Nephron (organoid): ENCODE measurements around the gene SPATS2L.

Experiments used
- H3K27ac Mint-ChIP-seq, 3 experiments: 2 replicates each; pipeline ENCODE4 v1.8.0; 2020; ENCODE audit warnings: mixed read lengths in 3 of 3, mild to moderate bottlenecking in 2 of 3, moderate library complexity in 1 of 3
- H3K27me3 Mint-ChIP-seq: 2 replicates; pipeline ENCODE4 v1.8.0; 2021; ENCODE audit warnings: low read depth, mild to moderate bottlenecking, moderate library complexity, mixed read lengths
- H3K36me3 Mint-ChIP-seq: 2 replicates; pipeline ENCODE4 v1.8.0; 2020; ENCODE audit warnings: low read depth, mixed read lengths
- H3K4me1 Mint-ChIP-seq: 2 replicates; pipeline ENCODE4 v1.8.0; 2020; ENCODE audit warnings: mixed read lengths
- H3K4me3 Mint-ChIP-seq, 3 experiments: 2 replicates each; pipeline ENCODE4 v1.8.0; 2020; ENCODE audit warnings: mild to moderate bottlenecking in 3 of 3, mixed read lengths in 3 of 3, moderate library complexity in 2 of 3
- H3K9me3 Mint-ChIP-seq: 2 replicates; pipeline ENCODE4 v1.8.0; 2020; ENCODE audit warnings: mixed read lengths
- CTCF ChIP-seq, 3 experiments: fragments of 200-600 bp; sonication (generic); IDR thresholded peaks; one replicate each; pipeline ENCODE4 v1.5.0; 2021; ENCODE audit warnings: antibody characterized with exemption in 3 of 3; ENCODE audit not compliant: unreplicated experiment in 3 of 3

SPATS2L gene

GRCh38 chr2:200305797-200306195 lies 697 bp upstream of the SPATS2L start:
- Mint-ChIP-seq H3K9me3 (no peaks in the 10 kb centered on the region), H3K4me1 (peaks cover 57% of the 10 kb centered on the region), H3K27me3 (no peaks in the 10 kb centered on the region), H3K36me3 (peaks cover 3% of the 10 kb centered on the region), H3K27ac (peak overlapping the region; percentile 96 to 98 (median 98)), H3K4me3 (peak overlapping the region; percentile 86 to 95 (median 94))
- TF ChIP-seq CTCF (IDR thresholded peaks at IDR 0.05; ENCODE audit: unreplicated experiment in 3 of 3), result peak; percentile 17 to 36 (median 26)

GRCh38 chr2:200306931-200307723 lies 634 bp downstream of the SPATS2L start:
- Mint-ChIP-seq H3K4me3 (peak overlapping the region; percentile 85 to 94 (median 93)), H3K27me3 (no peaks in the 10 kb centered on the region), H3K9me3 (no peaks in the 10 kb centered on the region), H3K27ac (peak overlapping the region; percentile 94 to 96 (median 96)), H3K4me1 (peaks cover 60% of the 10 kb centered on the region), H3K36me3 (peaks cover 4% of the 10 kb centered on the region)
- TF ChIP-seq CTCF (IDR thresholded peaks at IDR 0.05; ENCODE audit: unreplicated experiment in 3 of 3), result no peak

- H3K9me3 Mint-ChIP-seq, result no peaks in the 10 kb centered on the region
- peaks cover 52% of the 10 kb centered on the region for H3K4me1 Mint-ChIP-seq
- TF ChIP-seq CTCF (IDR thresholded peaks at IDR 0.05; ENCODE audit: unreplicated experiment in 3 of 3), result no peak
- peak overlapping the region; percentile 85 to 94 (median 93) for H3K4me3 Mint-ChIP-seq
- no peaks in the 10 kb centered on the region for H3K27me3 Mint-ChIP-seq
- H3K36me3 Mint-ChIP-seq, result peaks cover 4% of the 10 kb centered on the region
- peak overlapping the region; percentile 94 to 96 (median 96) for H3K27ac Mint-ChIP-seq
Observed at GRCh38 chr2:200307724-200308545, 1.4 kb downstream of the SPATS2L start.

GRCh38 chr2:200308546-200309295 lies 2.2 kb downstream of the SPATS2L start:
- Mint-ChIP-seq H3K36me3 (peaks cover 4% of the 10 kb centered on the region), H3K27ac (peak overlapping the region; percentile 94 to 96 (median 96)), H3K4me3 (peak overlapping the region; percentile 85 to 94 (median 93)), H3K9me3 (no peaks in the 10 kb centered on the region), H3K27me3 (no peaks in the 10 kb centered on the region), H3K4me1 (peaks cover 50% of the 10 kb centered on the region)
- TF ChIP-seq CTCF (IDR thresholded peaks at IDR 0.05; ENCODE audit: unreplicated experiment in 3 of 3), result peak in 2 of 3 experiments; percentile 20 to 22

- Mint-ChIP-seq H3K4me1 (peaks cover 53% of the 10 kb centered on the region), H3K9me3 (no peaks in the 10 kb centered on the region), H3K27me3 (no peaks in the 10 kb centered on the region), H3K4me3 (peak overlapping the region; percentile 85 to 94 (median 93)), H3K36me3 (peaks cover 4% of the 10 kb centered on the region), H3K27ac (peak overlapping the region; percentile 94 to 96 (median 96))
- TF ChIP-seq CTCF (IDR thresholded peaks at IDR 0.05; ENCODE audit: unreplicated experiment in 3 of 3), result no peak
Observed at GRCh38 chr2:200309296-200310049, 3.0 kb downstream of the SPATS2L start.
